Activated CD4-positive, CD25-positive, alpha-beta regulatory T cell treated with anti-CD3 and anti-CD28 coated beads, Interleukin-2, amount 50 U/mL, for 24 hours (primary cell): ENCODE measurements around the gene CARMIL1.

Experiments
- ATAC-seq, 2 donors: fragments of 150-1000 bp; cut with Tn5 transposase; one replicate each; pipeline ENCODE4 v1.10.0; 2021; ENCODE audit warnings: mild to moderate bottlenecking in 1 of 2, moderate library complexity in 1 of 2

Gene CARMIL1

DNA sequence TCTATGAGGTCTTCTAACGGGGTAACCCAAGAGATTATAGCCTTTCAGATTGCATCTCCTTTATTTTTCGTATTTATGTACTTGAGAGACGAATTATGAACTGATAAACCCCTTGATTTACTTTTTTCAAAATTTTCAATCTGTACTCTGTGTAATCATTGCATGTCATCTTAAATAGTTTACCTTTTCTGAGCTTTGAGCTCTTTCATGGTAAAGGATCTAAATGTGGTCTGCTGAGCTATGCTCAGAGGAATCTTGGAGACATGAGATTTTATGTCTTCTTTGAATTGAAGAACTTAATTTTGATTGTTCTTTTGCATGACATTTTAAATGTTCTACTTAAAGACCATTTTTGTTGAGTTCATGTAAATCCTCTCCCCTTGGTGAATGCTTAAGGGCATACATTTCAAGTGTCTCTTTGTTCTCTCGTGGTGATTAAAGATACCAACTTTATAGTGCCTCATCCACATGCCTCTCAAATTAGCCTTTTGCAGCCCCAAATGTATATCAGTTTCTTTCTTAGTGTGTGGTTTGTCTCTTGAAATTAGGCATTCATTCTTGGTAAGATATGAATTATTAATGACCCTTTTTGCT, 256.6 kb downstream of the CARMIL1 start:
- ATAC-seq, result no peak

DNA sequence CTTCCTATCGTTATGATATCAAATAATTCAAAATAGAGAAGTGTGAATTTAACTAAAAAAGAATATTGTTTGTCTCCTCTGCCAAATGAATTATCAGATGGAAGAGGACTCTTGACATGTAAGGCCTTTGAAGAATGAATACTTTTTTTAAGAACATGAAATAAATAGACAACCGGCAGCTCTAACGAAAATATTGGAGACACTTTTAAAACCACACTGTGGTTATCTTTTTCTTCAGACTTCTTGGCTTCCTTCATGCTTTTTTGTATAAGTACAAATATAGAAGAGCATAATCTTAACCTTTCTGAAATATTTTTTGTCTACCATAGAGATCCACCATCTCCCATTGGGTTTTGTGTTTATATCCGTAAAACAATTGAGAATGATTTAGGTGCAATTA, 257.6 kb downstream of the CARMIL1 start:
- no peak for ATAC-seq

DNA sequence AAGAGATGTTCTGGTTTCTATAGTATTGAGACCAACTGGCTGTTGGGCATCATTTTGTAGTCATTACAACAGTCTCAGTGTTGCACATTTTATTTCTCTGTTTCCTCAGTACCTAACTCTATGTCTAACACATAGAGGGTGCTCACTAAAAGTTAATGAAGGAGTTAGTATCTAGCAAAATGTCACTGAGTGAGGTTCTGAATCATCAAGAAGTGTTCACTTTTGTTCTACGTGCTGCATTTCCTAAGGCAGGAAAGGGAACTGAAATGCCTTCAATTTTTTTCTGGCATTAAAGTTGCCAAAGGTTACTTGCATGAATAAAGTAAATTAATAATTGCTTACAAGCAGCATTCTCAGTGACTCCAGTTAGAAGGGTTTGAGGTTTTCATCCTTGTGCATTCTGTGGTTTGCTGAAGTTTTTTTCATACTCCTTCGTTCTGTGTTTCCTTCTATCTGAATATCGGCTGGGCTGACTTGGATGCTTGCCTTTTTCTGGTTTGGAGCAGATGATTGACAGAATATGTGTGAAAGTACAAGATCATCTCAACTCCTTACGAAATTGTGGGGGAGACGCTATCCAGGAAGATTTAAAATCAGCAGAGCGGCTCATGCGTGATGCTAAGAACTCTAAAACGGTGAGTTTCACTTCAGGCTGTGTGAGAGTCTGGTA, 258.3 kb downstream of the CARMIL1 start:
- no peak for ATAC-seq

DNA sequence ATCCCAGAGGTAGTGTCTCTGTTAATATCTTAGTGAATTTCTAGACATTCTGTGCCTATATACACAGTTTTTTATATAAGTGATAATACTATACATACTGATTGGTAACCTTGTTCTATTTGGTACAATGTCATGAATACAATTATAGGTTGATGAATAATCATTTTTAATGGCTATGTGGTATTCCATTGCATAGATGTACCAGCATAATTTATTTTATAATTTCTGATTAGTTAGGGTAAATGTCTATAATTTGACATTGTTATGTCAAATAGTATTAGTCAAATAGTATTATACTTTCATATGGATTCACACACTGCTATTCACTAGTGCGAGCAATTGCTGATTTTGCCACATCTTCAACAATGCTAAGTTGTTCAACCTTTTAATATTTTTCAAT, 262.1 kb downstream of the CARMIL1 start:
- ATAC-seq, result no peak

DNA sequence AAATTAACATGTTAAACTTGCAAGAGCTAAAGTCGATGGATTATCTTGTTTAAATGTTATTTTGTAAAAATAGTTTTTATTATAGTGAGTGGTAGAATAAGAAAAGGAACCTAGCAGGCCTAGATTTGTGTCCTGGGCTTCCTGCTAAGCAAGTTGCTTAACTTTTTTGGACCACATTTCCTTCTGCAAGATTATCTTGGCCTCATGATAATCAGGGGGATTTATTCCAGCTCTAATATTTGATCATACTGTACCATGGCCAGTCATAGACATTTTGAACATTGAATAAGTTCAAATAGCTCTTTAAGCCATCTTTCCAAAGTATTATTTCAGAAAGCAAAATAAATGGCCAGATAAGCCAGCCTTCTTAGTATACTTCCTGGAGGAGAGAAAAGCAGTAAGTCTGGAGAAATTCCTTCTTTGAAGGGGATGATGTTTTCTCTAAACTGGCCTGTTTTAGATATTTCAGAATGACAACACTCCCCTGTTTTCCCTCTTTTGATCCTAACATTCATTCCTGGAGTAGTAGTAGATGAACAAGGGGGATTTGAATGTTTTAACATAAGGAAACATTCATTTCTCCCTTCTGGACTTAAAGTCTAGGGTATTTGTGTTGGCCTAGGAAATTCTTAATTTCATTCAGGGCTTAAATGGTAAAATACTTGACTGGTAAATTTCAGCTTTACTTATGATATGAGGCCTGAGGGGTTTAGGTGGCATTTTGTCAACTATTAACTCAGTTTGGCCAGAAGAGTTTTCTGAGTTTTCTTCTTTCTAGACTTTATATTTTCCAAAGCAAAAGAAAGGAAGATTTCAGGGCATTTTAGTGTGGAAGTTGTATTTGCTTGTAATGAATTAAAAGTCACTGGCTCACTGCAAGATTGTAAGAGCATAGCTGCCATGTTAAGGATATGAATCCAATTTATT, 264.1 kb downstream of the CARMIL1 start:
- ATAC-seq, result no peak

DNA sequence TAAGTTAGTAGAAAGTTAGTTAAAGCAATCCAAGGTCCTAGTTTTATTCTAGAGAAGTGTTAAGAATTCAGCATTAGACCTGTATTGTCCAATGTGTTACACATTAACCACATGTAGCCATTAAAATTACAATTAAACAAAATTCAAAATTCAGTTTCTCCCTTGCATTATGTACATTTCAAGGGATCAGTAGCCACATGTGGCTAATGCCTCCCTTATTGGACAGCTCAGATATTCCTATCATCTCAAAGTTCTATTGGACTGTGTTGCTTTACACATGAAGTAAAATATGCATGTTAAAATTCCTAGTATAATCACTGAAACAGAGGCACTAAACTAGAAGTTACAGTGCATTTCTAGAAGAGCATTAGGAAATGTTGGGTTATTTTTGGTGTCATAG, 265.7 kb downstream of the CARMIL1 start:
- no peak for ATAC-seq

DNA sequence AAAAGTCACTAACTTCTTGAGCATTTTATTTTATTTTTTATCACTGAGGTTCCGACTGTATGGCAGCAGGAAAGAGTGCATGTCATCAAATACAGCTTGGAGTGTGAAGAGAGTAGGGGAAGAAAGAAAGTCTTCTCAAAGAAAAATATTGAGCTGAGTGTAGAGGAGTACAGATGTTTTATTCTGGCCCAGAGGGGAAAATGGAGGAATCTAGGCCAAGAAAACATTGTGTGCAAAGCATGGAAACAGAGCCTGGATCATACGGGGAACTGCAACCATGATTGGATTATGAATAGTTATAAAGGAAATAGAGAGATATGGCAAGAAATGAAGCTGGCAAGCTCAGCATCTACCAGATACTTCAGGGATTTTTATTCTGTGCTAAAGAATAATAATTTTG, 268.6 kb downstream of the CARMIL1 start:
- ATAC-seq, result no peak

DNA sequence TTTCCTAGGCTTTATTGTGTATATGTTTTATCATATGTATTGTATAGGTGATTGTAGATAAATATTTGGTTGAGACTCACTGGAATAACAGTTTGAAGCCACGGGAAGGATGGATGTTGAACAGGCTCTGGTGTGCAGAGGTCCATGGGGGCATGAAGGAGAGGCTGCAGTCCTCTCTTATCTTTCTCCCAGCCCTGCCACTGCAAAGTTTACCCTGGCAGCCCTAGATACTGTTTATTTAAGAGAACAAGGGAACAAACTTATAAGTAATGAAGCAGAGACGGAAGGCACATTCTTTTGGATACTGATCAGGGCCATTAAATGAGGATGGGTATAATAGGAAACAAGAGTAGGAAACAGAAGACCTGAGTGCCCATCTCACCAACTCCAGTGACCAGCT, 269.3 kb downstream of the CARMIL1 start:
- ATAC-seq, result no peak

DNA sequence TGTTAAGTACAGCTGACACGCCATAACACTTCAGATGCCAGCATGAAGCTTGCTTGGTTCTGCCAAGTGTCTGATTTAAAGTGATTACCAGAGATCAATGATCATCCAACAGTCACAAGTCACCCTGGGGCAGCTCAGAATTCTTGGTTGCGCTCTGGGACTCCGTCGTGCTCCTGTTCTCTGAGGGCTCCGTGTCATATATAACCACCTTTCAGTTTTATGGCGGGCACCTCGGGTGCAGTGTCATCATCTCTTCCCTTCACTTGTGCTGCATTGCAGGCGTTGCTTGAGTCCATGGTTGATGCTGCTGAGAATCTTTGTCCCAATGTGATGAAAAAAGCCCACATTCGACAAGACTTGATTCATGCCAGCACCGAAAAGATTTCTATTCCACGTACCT, 271.5 kb downstream of the CARMIL1 start:
- no peak for ATAC-seq

DNA sequence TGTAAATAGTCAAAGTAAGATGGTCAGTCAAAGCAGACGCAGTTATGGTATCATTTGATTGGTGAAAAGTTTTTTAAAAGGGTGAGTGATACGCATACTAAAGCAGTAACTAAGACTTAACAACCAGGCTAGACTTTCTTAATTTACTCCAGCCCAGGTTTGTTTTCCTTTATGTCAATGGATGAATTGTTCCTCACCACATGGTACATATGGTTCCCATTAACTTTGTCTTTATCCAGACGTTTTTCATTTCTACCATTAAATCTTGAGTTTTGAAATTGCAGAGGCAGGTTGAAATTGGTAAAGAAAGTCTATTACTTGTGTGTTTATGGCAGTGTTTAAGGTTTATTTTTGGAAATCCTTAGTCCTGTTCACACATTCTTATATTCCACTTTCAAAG, 274.3 kb downstream of the CARMIL1 start:
- ATAC-seq, result no peak

DNA sequence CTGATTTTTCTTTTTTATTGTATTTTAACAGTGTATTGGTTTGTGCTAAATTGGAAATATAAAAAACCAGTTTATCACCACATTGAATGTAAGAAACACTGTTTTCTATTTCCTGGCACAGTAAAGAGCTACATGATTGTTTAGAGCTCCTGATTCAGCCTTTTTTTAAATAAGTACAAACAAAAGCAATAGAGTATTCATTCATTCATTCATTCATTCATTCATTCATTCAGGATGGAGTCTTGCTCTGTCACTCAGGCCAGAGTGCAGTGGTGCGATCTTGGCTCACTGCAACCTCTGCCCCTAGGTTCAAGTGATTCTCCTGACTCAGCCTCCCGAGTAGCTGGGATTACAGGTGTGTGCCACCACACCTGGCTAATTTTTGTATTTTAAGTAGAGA, 276.0 kb downstream of the CARMIL1 start:
- no peak for ATAC-seq

DNA sequence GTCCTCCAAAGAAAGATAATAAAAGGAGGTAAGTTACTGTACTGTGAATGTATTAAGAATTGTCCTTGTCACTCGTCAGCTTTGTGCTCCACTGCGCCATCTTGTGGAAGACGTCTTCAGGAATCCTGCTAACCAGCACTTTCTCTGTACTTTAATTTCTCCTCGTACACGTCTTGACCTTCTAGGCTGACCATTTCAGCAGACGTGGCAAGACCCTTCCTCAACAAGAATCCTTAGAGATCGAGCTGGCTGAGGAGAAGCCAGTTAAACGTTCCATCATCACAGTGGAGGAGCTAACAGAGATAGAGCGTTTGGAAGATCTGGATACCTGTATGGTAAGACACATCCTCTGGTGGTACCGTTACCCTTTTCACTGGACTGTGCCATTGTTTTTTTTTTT, 277.3 kb downstream of the CARMIL1 start:
- peak in 1 of 2 donors; percentile 36 for ATAC-seq

DNA sequence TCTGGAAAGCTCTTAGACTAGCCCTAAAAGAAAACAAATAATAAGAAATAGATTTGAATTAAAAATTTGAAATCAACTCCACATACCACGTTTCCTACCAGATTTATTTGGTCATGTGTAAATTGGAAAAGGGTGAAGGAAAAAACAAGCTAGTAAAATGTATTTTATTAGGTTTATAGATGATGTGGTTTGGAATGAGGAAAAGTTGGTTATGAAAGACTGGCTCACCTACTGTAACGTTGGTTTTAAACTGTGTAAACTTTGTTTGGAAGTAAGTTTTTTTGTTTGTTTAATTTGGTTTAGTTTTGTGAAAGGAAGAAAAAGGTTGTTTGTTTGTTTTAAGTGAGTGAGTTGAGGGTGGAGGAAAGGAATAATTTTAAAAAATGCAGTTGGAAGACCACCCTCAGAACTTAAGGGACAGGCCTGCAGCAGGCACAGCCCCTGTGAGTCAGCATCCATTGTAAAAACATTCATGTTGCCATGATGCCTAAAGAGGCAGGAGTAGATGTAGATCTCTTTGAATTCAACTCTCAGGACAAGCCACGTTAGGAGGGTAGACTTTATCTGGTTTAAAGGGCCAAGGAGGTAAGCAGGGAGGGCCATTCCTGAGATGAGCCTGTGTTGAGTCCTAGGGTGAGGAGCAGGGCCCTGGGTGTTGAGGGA, 279.1 kb downstream of the CARMIL1 start:
- no peak for ATAC-seq

DNA sequence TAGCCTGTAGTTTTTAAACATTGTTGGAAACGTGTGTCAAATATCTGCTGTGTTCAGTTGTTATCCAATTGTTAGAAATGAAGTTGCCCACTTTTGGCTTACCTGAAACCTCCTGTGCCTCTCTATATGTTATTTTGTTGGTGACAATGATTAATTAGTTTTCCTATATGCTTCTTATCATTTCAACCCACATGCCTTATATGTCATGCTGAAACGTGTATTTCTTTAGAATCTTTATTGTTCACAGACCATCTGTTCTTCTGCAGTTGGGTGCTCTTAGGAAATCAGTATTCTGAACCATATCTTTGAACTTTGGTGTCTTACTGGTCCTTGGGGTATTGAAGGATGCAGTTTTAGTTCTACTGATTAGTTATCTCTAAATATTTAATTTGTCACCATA, 281.7 kb downstream of the CARMIL1 start:
- no peak for ATAC-seq

DNA sequence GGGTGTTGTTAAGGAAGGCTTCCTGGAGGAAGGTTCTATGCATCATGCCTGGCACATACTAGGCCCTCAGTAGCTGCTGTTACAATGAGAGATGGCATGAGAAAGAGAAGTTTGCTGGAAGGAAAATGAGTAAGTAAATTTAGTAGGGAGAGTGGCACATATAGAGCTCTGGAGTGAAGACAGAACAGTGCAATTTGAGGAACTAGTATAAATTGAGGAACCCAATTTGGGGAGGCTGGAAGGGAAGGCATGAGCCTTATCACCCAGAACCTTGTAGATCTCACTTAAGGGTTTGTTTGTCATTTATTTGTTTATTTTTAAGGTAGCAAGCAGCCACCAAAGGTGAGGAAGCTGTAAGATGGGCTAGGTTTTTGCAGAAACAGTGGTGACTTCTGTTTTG, 285.8 kb downstream of the CARMIL1 start:
- ATAC-seq, result no peak

DNA sequence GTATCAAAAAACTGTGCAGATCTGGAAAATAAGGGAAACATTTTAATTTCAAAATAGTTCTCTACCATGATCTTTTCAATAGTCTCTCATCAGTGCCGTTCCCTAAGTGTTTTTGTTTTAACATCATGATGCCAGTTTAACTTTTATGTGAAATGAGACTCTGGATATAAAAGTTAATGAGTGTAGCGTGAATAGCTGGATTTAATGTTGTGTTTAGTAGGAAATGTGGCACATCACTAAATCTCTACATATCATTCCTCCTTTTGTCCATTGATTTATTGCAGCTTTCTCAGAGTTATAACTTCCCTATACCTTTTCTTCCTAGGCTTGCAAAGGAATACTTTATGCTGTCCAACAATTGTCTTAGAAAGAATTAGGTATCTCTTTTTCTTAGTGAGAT, 291.4 kb downstream of the CARMIL1 start:
- no peak for ATAC-seq

DNA sequence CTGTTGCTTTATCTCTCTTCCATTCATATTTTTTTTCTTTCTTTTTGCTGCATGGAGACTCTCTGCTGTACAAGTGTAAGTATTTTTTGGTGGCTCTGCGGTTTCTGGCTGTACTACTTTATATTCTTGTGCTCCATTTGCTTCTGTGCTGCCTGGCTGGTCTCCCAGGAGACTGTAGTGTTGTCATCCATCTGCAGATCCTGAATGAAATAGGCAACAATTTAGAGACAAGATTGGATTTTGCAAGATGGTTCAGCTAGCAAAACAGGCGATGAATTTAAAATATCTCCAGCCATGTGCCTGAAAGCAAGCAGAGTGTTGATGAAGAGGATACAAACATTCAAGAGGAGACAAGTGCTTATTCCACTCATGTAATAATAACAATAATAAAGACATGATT, 297.7 kb downstream of the CARMIL1 start:
- no peak for ATAC-seq

DNA sequence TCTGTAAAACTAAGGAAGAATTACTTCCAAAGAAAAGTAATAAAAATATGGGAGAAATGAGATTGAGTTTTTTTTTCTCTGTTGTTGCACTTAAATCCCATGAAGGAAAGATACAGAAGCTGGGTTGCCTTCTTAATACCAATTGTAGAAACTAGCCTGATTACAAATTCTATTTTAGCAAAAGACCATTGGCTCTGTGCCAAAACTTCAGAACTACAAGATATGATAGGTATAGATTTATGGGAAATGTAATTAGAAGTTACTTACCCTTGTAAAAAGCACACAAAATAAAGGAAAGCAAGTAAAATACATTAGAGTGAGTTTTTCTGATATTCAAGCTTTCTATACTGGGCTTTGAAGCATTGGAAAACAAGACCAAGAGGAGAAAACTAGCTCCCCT, 299.4 kb downstream of the CARMIL1 start:
- no peak for ATAC-seq

DNA sequence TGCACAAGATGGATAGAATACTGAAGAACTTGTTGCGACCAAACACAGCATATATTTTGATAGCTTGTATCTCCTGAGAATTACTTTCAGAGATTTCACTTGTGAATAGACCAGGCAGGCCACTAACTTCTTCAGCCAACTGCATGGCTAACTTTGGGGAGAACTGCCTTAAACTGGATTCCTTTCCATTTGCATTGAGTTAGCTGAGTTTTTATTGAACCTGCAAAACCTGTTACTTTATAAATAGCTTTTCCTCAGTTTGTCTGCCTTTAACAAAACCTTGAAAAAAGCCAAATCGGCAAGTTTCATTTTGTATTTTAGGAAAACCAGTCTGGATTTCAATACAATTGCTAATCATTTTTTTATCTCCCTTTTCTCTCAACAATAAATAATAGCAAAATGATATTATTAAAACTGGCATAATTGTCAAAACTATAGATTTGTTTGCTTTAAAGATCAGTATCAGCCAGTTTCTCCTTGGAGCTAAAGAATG, 300.3 kb downstream of the CARMIL1 start:
- ATAC-seq, result no peak

DNA sequence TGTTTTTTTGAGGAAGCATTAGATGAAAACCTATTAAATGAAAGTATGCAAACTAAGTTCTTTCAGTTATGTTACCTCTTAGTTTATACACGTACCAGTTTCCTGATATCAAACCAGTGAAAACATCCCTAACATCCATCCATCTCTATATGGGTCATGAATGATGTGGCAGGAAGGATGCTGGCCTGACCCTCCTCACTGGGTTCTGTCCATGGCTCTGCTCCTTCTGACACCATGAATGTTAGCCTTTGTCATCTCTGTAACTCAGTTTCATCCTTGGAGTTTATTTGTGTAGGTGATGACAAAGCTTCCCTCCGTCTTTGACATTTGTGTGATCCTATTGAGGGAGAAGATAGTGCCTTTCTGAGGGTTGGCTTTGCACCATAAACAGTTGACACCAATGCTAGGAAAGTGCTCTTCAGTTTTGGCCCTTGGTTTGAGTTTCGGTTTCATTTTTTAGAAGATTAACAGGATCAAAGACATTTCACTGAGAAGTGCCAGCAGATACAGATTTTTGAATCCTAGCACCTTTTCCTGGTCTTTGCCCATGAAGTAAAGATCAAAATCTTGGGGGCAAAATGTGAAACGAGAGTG, 300.8 kb downstream of the CARMIL1 start:
- no peak for ATAC-seq

DNA sequence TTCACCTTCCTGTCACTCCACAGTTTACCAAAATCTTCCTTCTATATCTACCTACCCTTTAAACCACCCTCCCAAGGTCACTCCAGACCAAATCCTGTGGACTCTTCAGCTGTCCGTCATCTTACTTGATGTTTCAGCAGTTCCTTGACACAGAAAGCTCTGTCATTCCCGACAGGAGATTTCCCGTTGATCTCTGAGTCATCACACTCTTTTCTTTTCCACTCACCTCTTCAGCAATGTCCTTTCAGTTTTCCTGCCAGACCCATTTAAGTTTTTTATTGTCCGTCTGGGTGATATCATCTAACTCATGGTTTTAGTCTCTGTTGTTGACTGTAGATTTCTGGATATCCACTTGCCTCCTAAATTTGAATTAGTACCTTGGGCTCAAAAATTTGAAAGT, 302.9 kb downstream of the CARMIL1 start:
- no peak for ATAC-seq

DNA sequence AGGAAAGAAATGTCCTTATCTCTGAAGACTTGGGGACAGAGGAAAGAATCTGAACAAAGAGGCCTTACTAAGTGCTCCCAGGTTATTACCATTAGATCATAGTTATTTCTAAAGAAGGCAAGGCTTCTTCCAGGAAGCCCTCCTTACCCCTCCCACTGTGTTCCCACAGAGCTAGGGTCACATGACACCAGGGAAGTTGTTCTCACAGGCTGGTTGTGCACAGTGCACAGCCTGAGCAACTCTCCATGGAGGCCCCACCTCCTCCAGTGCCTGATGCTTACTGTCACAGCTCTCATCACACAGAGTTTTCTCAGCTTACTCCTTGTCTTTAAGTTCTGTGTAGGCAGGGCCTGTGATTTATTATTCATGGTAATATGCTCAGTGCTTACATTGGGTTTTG, 303.9 kb downstream of the CARMIL1 start:
- ATAC-seq, result no peak

DNA sequence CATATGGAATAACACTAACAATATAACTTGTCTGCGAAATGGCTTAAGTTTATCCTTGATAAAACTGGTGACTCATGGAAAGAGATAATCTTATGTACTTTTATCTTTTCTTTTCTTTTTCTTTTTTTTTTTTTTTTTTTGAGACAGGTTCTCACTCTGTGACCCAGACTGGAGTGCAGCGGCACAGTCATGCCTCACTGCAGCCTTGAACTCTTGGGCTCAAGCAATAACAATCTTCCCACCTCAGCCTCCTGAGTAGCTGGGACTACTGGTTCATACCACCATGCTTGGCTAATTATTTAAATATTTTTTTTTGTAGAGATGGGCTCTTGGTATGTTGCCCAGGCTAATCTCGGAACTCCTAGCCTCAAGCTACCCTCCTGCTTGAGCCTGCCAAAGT, 304.7 kb downstream of the CARMIL1 start:
- no peak for ATAC-seq
